H1 (cell line): ENCODE results near the gene TMBIM1. TPM values are rescaled to one million over a fixed set of nuclear protein-coding genes. Genes with fewer than 3 reads are reported as not detected.

Experiments
- CHD7 ChIP-seq: fragments of 300-600 bp; sonication (generic); IDR thresholded peaks from 2 replicates; pipeline ENCODE4 v1.7.1; 2012; ENCODE audit warnings: low read length, moderate library complexity, mild to moderate bottlenecking, inconsistent platforms; ENCODE audit not compliant: insufficient replicate concordance
- GTF2F1 ChIP-seq: IDR thresholded peaks from 2 replicates; pipeline ENCODE4 v1.6.1; 2012; ENCODE audit warnings: low read depth, low read length, improper control_type of control experiment, borderline replicate concordance
- HDAC2 ChIP-seq, 2 experiments: fragments of 300-600 bp in 1 of 2; sonication (generic) in 1 of 2; IDR thresholded peaks; 2 replicates each; pipeline ENCODE4 v1.6.1; 2011 to 2012; ENCODE audit warnings: low read depth in 2 of 2, low read length in 2 of 2, mild to moderate bottlenecking in 2 of 2, moderate library complexity in 2 of 2, borderline replicate concordance in 1 of 2, inconsistent platforms in 1 of 2
- polyA plus RNA-seq, 7 experiments: library from polyadenylated mRNA; depleted of rRNA in 3 of 7; stranded (reverse) in 5 of 7; unstranded in 2 of 7; fragments of >200 nt in 5 of 7; fragments of 200-250 nt in 2 of 7; gene quantifications; 1 replicate in 5 of 7; 2 replicates in 1 of 7; 4 replicates in 1 of 7; pipeline versions ENCODE4 v1.2.1 to v1.2.3, GENCODE V29; 2011 to 2013; ENCODE audit warnings: missing spikeins in 2 of 7, mixed read lengths in 2 of 7
- total RNA-seq: library from RNA; stranded (reverse); fragmentation: NEBNext Ultra II Directional; extraction: Animal tissue kit (Norgen Biotek cat#: 25700); gene quantifications from 2 replicates; pipeline ENCODE4 v1.2.1, GENCODE V29; 2021

TMBIM1 gene
- total and polyA plus RNA-seq, 2 of the 8 experiments (the other 6 are each of a cell fraction or from before 2014, with no cell fraction given), result 22.1 to 36.8 TPM

- TF ChIP-seq CHD7 (no peak), GTF2F1 (no peak), HDAC2 (IDR thresholded peaks at IDR 0.05; ENCODE audit: borderline replicate concordance in 1 of 2, low read depth in 2 of 2, low read length in 2 of 2) (no peak)
- TF ChIP-seq, all 59 proteins: peak for 0
Observed at GRCh38 chr2:218329027-218329825, 36.9 kb upstream of the TMBIM1 start (continued).
